ENCODE data around the gene MGAT5B.

The MGAT5B gene

GRCh38 chr17:76967762-76968161, 99.6 kb downstream of the MGAT5B start:
- TF ChIP-seq TAF1 (IDR thresholded peaks at IDR 0.05; ENCODE audit: borderline replicate concordance, insufficient read depth, low read length) (no peak), FOXP2 (optimal IDR thresholded peaks at IDR 0.05; ENCODE audit: borderline replicate concordance, extremely low read depth, extremely low read length, insufficient read depth) (no peak), REST (IDR thresholded peaks at IDR 0.05; ENCODE audit: insufficient read depth in 1 of 2, low read depth in 2 of 2, low read length in 2 of 2) (no peak), POLR2AphosphoS5 (IDR thresholded peaks at IDR 0.05; ENCODE audit: low read depth, low read length) (no peak), SIN3A (IDR thresholded peaks at IDR 0.05; ENCODE audit: borderline replicate concordance, insufficient read depth, low read length) (no peak)

- TF ChIP-seq POLR2AphosphoS5 (IDR thresholded peaks at IDR 0.05; ENCODE audit: low read depth, low read length), result no peak
- TF ChIP-seq SIN3A (IDR thresholded peaks at IDR 0.05; ENCODE audit: borderline replicate concordance, insufficient read depth, low read length), result no peak
- no peak for TF ChIP-seq REST (IDR thresholded peaks at IDR 0.05; ENCODE audit: insufficient read depth in 1 of 2, low read depth in 2 of 2, low read length in 2 of 2)
- TF ChIP-seq FOXP2 (optimal IDR thresholded peaks at IDR 0.05; ENCODE audit: borderline replicate concordance, extremely low read depth, extremely low read length, insufficient read depth), result no peak
- no peak for TF ChIP-seq TAF1 (IDR thresholded peaks at IDR 0.05; ENCODE audit: borderline replicate concordance, insufficient read depth, low read length)
These were observed 100.7 kb downstream of the MGAT5B start for GRCh38 chr17:76968707-76969597.

GRCh38 chr17:76969598-76970172, 101.5 kb downstream of the MGAT5B start:
- TF ChIP-seq POLR2AphosphoS5 (IDR thresholded peaks at IDR 0.05; ENCODE audit: low read depth, low read length) (no peak), REST (IDR thresholded peaks at IDR 0.05; ENCODE audit: insufficient read depth in 1 of 2, low read depth in 2 of 2, low read length in 2 of 2) (no peak), FOXP2 (optimal IDR thresholded peaks at IDR 0.05; ENCODE audit: borderline replicate concordance, extremely low read depth, extremely low read length, insufficient read depth) (no peak), TAF1 (IDR thresholded peaks at IDR 0.05; ENCODE audit: borderline replicate concordance, insufficient read depth, low read length) (no peak), SIN3A (IDR thresholded peaks at IDR 0.05; ENCODE audit: borderline replicate concordance, insufficient read depth, low read length) (no peak)

GRCh38 chr17:76972046-76972641, 103.9 kb downstream of the MGAT5B start:
- no peak for TF ChIP-seq POLR2AphosphoS5 (IDR thresholded peaks at IDR 0.05; ENCODE audit: low read depth, low read length)
- no peak for TF ChIP-seq REST (IDR thresholded peaks at IDR 0.05; ENCODE audit: insufficient read depth in 1 of 2, low read depth in 2 of 2, low read length in 2 of 2)
- no peak for TF ChIP-seq FOXP2 (optimal IDR thresholded peaks at IDR 0.05; ENCODE audit: borderline replicate concordance, extremely low read depth, extremely low read length, insufficient read depth)
- TF ChIP-seq SIN3A (IDR thresholded peaks at IDR 0.05; ENCODE audit: borderline replicate concordance, insufficient read depth, low read length), result no peak
- TF ChIP-seq TAF1 (IDR thresholded peaks at IDR 0.05; ENCODE audit: borderline replicate concordance, insufficient read depth, low read length), result no peak

Measured in PFSK-1 (cell line).